ELF-1 (cell line): ENCODE data around the gene SH2D7.
"Not testable (repeated sequence)": the region's sequence is repeated elsewhere in the genome, so short reads cannot be mapped to it uniquely, and the experiment has no call there.

Experiments
- DNase-seq: peaks from one replicate; pipeline ENCODE4 v3.0.0-alpha.2; 2016; ENCODE audit warnings: low read depth, low spot score

The SH2D7 gene

DNA sequence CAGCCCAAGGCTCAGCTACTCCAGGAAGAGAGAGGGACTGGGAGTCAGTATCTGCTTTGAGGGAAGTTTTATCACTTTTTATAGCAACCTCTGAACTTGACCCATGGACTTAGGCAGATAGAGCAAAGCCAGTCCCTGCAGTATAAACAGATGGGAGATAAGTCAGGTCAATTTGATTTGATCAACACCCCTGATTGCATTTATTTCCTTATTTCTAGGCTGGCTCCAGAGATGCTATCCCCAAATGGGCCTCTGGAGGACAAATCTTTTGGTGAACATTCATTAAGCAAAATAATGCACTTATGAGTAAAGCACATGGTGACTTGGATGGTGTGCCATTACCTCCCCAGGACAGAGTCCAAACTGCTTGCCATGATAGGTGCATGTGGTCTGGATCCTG is 47.9 kb downstream of the SH2D7 start:
- DNase-seq, result no peak

DNA sequence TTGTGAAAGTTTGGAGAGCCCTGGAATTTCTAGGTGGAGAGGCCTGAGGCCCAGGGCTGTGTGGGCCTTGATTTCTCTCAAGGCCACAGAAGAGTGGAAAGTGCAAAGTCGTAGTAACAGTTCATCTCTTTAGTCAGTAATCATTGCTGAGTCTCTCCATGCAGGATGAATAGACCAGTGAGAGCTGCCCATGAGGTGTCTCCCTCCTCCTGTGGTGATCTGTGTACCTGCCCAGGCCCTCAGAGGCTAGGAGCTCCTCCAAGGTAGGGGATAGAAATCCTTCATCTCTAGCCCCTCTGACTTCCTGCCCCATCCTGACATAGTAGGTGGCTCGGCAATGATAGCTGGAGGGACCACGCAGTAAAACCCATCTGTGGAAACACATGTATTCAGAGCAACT is 50.0 kb downstream of the SH2D7 start:
- no peak for DNase-seq

DNA sequence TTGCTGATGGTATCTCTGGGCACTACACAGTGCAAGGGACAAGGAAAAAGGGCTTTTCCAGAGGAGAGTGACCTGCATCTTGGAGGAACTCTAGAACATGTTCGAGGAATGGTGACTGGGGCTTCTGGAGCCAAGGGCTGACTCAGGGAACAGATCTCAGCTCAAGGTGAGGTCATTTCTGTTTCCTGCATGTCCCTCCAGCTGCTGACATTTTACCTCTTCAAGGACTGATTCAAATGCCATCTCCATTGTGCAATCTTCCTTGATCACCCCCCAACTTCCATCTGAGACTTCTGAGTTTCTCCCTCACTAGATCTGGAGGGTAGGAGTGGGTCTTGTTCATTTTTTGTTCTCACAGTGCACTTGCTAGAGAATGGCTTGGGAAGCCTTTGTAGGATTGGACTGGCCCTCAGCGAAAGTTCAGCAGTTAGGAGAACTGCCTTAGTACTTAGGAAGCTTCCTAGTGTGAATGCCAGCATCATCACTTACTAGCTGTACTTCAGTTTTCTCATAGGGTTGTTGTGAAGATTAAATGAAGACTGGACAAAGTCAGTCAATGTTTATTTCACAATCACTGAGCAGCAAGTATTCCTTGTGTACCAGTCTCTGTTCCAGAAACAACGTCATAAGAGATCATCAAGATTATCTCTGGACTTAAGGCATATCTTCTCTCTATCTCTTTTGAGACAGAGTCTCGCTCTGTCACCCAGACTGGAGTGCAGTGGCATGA is 54.2 kb downstream of the SH2D7 start:
- no peak for DNase-seq

DNA sequence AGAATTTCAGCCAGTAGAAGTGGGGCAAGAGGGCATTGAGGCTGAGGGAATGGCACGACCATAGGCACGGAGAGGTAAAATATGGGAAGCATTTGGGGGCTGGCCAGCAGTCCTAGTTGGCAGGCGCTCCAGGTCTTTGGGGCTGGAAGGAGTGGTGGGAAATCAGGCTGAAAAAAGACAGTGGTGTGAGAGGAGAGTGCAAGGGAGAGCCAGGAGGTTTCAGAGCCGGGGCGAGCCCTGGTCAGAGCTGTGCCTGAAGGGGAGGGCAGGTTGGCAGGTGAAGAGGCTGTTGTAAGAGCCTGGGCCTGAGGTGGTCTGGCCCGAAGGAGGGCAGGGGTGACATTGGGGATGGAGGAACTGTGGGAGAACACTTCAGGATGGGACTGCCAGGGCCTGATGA is 55.2 kb downstream of the SH2D7 start:
- no peak for DNase-seq

DNA sequence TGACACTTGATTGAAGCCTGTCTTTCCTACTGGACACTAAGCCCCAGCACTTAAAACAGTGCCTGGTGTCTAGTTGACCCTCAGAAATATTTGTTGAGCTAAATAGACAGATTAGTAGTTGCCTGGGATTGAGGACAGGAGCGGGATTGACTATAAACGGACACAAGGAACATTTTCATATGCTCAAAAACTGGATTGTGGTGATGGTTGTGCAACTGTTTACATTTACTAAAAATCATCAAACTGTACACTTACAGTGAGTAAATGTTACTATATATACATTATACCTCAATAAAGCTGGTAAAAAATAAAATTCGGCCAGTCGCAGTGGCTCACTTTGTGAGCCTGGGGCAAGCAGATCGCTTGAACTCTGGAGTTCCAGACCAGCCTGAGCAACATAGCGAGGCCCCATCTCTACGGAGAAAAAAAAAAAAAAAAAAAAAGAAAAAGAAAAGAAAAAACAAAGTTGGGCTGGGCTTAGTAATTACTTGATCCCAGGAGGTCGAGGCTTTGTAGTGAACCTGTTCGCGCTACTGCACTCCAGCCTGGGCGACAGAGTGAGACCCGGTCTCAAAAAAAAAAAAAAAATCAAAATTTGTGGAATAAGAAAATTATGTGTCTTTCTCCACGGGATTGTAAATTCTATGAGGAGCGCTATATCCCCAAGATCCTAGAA is 56.2 kb downstream of the SH2D7 start:
- DNase-seq, result no peak

DNA sequence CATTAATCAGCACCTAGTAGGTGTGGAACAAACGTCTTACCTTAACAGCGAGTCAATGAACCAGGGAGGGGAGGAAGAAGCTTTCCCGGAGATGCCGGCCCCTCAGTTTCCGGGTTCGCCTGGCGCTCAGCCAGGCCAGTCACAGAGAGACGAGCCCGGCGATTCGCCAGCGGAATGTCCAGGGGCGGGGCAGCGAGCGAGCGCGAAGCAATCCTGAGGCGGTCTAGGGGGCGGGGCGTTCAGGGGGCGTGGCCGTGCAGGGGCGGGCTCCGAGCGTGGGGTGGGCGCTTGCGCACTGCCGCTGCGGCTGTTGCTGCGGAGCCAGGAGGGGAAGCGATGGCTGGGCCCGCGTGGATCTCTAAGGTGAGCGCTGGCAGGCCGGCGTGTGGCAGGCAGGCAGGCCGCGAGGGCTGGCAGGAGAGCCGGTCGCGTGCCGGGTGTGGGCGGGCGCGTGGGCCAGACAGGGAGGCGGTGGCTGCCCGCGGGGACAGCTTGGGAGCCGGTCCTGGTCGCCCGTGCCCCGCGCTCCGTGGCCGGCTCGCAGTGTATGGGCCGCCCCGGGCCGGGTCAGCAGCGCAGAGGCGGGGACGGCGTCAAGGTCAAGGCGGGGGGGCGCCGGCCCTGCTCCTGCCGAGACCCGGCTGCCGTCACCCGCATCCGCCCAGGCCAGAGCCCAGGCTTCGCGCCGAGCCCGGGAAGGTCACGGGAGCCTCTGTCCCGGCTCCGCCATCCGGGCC is 56.9 kb downstream of the SH2D7 start, which contains the start of gene IDH3A:
Gene IDH3A, plus strand, starts transcription at position 295 of the 737 bp plus-strand sequence. Its CDS starts 42 bp downstream, at position 337.
- peak; percentile 91 for DNase-seq

DNA sequence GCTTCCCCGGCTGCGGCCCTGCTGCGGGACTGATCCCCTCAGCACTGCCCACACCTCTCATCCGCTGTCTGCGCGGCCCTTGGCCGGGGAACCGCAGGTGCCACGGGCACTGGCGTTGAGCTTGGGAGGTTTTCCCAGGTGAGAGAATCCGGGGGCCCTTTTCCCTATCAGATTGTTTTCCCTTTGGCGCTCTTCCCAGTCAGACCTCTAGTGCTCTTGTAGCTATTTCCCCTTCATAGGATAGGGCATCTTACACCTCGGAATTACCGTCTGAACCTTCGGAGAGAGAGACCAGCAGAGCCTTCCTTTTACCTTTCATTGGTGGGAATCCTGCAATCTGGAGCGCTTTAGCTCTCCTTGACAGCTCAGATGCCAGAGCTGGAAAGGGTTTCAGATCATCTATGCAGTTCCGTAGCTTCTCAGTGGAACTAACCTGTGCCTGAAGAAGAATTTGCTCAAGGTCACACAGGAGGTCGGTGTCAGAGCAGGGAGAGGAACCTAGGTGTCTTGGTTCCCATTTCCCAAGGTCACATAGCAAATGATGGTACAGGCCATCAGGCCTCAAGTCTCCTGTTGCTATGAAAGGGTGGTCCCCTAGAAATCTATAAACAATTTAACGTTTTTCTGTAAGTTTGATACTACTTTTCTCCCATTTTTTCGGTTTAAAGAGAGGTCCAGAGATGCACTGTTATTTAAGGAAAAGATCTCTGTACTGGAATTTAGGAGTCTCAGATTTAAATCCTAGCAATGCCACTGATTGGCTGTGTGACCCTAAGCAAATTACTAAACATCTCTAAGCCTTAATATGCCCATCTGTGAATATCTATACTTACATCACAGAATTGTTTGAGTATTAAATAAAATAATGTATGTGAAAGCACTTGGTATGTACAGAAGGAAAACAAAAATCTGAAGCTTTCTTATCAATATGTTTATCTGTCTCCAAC is 57.7 kb downstream of the SH2D7 start:
- peak; percentile 31 for DNase-seq

DNA sequence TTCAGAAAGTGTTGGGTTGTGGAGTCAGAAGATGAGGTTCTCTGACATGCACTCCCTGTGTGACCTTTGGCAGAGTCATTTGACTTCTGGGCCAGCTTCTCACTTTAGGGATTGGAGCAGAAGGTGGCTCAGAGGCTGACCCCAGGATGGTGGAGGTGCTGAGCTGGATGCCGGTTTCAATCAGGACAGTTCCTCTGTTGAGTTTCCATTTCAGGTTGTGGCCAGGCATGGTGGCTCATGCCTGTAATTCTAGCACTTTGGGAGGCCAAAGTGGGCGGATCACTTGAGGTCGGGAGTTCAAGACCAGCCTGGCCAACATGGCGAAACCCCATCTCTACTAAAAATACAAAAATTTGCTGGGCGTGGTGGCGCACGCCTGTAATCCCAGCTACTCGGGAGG is 58.7 kb downstream of the SH2D7 start:
- not testable (repeated sequence) for DNase-seq
